GM19035 (cell line): ENCODE measurements around the gene ST6GALNAC4.
"Not testable (repeated sequence)": the region's sequence is repeated elsewhere in the genome, so short reads cannot be mapped to it uniquely, and the experiment has no call there.

Experiments used
- ATAC-seq: cut with Tn5 transposase; IDR thresholded peaks from one replicate; pipeline ENCODE4 v1.9.1; 2021; ENCODE audit not compliant: unreplicated experiment

The ST6GALNAC4 gene

GRCh38 chr9:127895811-127896210, 21.0 kb downstream of the ST6GALNAC4 start:
- ATAC-seq = no peak

- no peak for ATAC-seq
Observed at GRCh38 chr9:127893392-127893791, 23.4 kb downstream of the ST6GALNAC4 start.

- ATAC-seq = no peak
Observed at GRCh38 chr9:127892831-127893230, 24.0 kb downstream of the ST6GALNAC4 start.

- no peak for ATAC-seq
Observed at GRCh38 chr9:127890053-127890452, 26.8 kb downstream of the ST6GALNAC4 start.

- ATAC-seq = no peak
Observed at GRCh38 chr9:127887792-127888191, 29.0 kb downstream of the ST6GALNAC4 start.

GRCh38 chr9:127886401-127886972, 30.4 kb downstream of the ST6GALNAC4 start:
- no peak for ATAC-seq

GRCh38 chr9:127885508-127886281, 31.1 kb downstream of the ST6GALNAC4 start:
- ATAC-seq = no peak

GRCh38 chr9:127884976-127885490, 31.8 kb downstream of the ST6GALNAC4 start:
- ATAC-seq = no peak

GRCh38 chr9:127884427-127884911, 32.4 kb downstream of the ST6GALNAC4 start:
- no peak for ATAC-seq

- ATAC-seq = no peak
Observed at GRCh38 chr9:127883959-127884358, 32.9 kb downstream of the ST6GALNAC4 start.

- ATAC-seq = not testable (repeated sequence)
Observed at GRCh38 chr9:127881715-127882114, 35.1 kb downstream of the ST6GALNAC4 start.

GRCh38 chr9:127880143-127880542, 36.7 kb downstream of the ST6GALNAC4 start:
- ATAC-seq = no peak

- ATAC-seq = no peak
Observed at GRCh38 chr9:127878652-127879390, 38.0 kb downstream of the ST6GALNAC4 start.

GRCh38 chr9:127878001-127878651, 38.7 kb downstream of the ST6GALNAC4 start:
- ATAC-seq = no peak

- ATAC-seq = no peak
Observed at GRCh38 chr9:127877566-127877998, 39.3 kb downstream of the ST6GALNAC4 start, which contains the start of gene AK1. Gene AK1, minus strand, starts transcription at chr9:127877675. Its CDS starts 3,058 bp downstream, at chr9:127874617.

GRCh38 chr9:127876764-127877562, 39.9 kb downstream of the ST6GALNAC4 start:
- ATAC-seq = no peak

- ATAC-seq = no peak
Observed at GRCh38 chr9:127876026-127876763, 40.6 kb downstream of the ST6GALNAC4 start.

GRCh38 chr9:127875306-127875966, 41.4 kb downstream of the ST6GALNAC4 start:
- no peak for ATAC-seq
